ENCODE measurements around the gene SND1.

The SND1 gene

DNA sequence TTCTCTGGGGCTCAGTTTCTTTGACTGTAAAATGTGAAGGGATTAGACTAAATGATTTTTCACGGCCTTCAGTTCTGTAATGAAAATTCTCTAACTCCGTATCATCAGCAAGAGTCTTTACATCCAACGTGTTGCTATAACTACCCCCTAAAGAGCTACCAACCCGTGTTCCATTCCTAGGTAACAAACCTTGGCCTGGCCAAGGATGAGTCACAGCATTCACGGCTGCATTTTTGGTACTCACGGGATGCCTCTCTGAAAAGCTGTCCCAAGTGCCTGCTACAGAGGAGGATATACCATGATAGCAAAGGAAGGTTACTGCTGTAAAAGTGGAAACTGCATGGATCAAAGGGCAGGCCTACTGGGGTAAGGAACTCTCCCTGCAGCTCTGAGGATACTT lies 373.4 kb downstream of the SND1 start:
- Histone ChIP-seq H3K27ac (no peak overlapping the region), H3K4me3 (no peak overlapping the region)
- DNase-seq (ENCODE audit: low spot score): no peak
- TF ChIP-seq, protein P1, sequence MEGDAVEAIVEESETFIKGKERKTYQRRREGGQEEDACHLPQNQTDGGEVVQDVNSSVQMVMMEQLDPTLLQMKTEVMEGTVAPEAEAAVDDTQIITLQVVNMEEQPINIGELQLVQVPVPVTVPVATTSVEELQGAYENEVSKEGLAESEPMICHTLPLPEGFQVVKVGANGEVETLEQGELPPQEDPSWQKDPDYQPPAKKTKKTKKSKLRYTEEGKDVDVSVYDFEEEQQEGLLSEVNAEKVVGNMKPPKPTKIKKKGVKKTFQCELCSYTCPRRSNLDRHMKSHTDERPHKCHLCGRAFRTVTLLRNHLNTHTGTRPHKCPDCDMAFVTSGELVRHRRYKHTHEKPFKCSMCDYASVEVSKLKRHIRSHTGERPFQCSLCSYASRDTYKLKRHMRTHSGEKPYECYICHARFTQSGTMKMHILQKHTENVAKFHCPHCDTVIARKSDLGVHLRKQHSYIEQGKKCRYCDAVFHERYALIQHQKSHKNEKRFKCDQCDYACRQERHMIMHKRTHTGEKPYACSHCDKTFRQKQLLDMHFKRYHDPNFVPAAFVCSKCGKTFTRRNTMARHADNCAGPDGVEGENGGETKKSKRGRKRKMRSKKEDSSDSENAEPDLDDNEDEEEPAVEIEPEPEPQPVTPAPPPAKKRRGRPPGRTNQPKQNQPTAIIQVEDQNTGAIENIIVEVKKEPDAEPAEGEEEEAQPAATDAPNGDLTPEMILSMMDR (IDR thresholded peaks at IDR 0.05): no peak

GRCh38 chr7:128025819-128026218 lies 373.8 kb downstream of the SND1 start:
- Histone ChIP-seq H3K4me3 (no peak overlapping the region), H3K27ac (no peak overlapping the region)
- TF ChIP-seq, protein P1 (IDR thresholded peaks at IDR 0.05): no peak
- DNase-seq (ENCODE audit: low spot score): no peak

GRCh38 chr7:128026551-128026950 lies 374.6 kb downstream of the SND1 start:
- TF ChIP-seq, protein P1 (IDR thresholded peaks at IDR 0.05): no peak
- no peak overlapping the region for H3K27ac ChIP-seq
- no peak overlapping the region for H3K4me3 ChIP-seq
- DNase-seq (ENCODE audit: low spot score): no peak

GRCh38 chr7:128027485-128027980 lies 375.5 kb downstream of the SND1 start:
- Histone ChIP-seq H3K4me3 (no peak overlapping the region), H3K27ac (no peak overlapping the region)
- DNase-seq (ENCODE audit: low spot score): no peak
- TF ChIP-seq, protein P1 (IDR thresholded peaks at IDR 0.05): no peak

GRCh38 chr7:128029405-128029995 lies 377.5 kb downstream of the SND1 start:
- H3K27ac ChIP-seq: no peak overlapping the region
- no peak overlapping the region for H3K4me3 ChIP-seq
- no peak for DNase-seq (ENCODE audit: low spot score)

DNA sequence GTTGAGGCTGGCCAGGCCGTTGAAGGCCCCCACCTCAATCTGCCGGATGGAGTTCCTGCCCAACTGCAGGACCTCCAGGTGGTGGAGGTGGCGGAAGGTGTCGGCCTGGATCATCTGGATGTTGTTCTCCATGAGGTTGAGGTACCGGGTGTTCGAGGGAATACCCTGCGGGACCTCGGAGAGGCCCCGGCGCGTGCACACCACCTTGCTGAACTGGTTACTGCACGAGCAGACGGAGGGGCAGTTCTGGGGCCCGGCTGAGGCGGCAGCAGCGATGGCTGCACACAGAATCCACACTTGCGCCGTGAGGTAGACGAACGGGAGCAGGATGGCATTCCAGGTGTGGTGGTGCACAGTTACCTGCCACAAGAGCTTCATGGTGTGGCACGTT lies 378.3 kb downstream of the SND1 start:
- no peak for DNase-seq (ENCODE audit: low spot score)
- peak overlapping the region; percentile 76 for H3K4me3 ChIP-seq
- H3K27ac ChIP-seq: no peak overlapping the region
- TF ChIP-seq, protein P1 (IDR thresholded peaks at IDR 0.05): no peak

More at GRCh38 chr7:128029405-128029995, 377.5 kb downstream of the SND1 start:
- TF ChIP-seq, protein P1 (IDR thresholded peaks at IDR 0.05): no peak
